Neural progenitor cell (in vitro differentiated cells): ENCODE measurements around the gene RAET1E.

Experiments
- EZH2 ChIP-seq: fragments of 200-600 bp; sonication (generic); IDR thresholded peaks from 2 replicates; pipeline ENCODE4 v1.6.1; 2017; ENCODE audit warnings: antibody characterized with exemption, mild to moderate bottlenecking, moderate library complexity
- EZH2phosphoT487 ChIP-seq: fragments of 200-600 bp; sonication (generic); IDR thresholded peaks from 2 replicates; pipeline ENCODE4 v1.6.1; 2017; ENCODE audit warnings: antibody characterized with exemption
- TF ChIP-seq, protein P1 (sequence below): fragments of 200-600 bp; sonication (generic); IDR thresholded peaks from 2 replicates; pipeline ENCODE4 v1.5.1; 2017; ENCODE audit warnings: antibody characterized with exemption, mild to moderate bottlenecking

DNA sequence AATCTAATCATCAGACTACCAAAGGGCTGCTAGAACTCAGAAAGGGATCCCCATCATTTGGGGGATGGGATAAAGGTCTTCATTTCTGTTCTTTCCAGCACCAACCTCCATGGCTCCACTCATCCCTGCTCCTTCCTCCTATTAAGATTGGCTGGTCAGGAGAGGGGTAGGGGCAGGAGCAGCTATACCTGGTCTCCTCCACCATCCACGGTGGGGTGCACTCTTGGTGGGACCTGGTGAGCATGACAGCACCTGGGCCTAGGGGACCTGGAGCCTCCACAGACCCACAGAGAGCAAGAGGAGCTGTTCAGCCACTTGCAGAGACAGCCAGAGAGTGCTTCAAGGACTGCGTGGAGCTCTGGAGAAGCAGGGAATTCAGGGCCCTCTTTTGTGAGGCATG, 37.8 kb upstream of the RAET1E start:
- TF ChIP-seq, protein P1, sequence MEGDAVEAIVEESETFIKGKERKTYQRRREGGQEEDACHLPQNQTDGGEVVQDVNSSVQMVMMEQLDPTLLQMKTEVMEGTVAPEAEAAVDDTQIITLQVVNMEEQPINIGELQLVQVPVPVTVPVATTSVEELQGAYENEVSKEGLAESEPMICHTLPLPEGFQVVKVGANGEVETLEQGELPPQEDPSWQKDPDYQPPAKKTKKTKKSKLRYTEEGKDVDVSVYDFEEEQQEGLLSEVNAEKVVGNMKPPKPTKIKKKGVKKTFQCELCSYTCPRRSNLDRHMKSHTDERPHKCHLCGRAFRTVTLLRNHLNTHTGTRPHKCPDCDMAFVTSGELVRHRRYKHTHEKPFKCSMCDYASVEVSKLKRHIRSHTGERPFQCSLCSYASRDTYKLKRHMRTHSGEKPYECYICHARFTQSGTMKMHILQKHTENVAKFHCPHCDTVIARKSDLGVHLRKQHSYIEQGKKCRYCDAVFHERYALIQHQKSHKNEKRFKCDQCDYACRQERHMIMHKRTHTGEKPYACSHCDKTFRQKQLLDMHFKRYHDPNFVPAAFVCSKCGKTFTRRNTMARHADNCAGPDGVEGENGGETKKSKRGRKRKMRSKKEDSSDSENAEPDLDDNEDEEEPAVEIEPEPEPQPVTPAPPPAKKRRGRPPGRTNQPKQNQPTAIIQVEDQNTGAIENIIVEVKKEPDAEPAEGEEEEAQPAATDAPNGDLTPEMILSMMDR: no peak
- no peak for TF ChIP-seq EZH2
- no peak for TF ChIP-seq EZH2phosphoT487
